GM18502 (cell line): ENCODE results near the gene CDC42EP4.

Source experiments
- ATAC-seq: cut with Tn5 transposase; IDR thresholded peaks from one replicate; pipeline ENCODE4 v1.9.1; 2021; ENCODE audit warnings: mild to moderate bottlenecking; ENCODE audit not compliant: unreplicated experiment, poor library complexity

The CDC42EP4 gene

GRCh38 chr17:73304438-73304837, 7.4 kb downstream of the CDC42EP4 start:
- ATAC-seq, result no peak

- ATAC-seq, result no peak
These were observed 9.6 kb downstream of the CDC42EP4 start for GRCh38 chr17:73302189-73302588.

GRCh38 chr17:73301369-73301768, 10.4 kb downstream of the CDC42EP4 start:
- no peak for ATAC-seq

- ATAC-seq, result no peak
These were observed 11.4 kb downstream of the CDC42EP4 start for GRCh38 chr17:73300392-73300791.

- peak; percentile 50 for ATAC-seq
These were observed 13.6 kb downstream of the CDC42EP4 start for GRCh38 chr17:73297934-73298861.

GRCh38 chr17:73293480-73293911, 18.3 kb downstream of the CDC42EP4 start:
- no peak for ATAC-seq

- ATAC-seq, result no peak
These were observed 18.8 kb downstream of the CDC42EP4 start for GRCh38 chr17:73293031-73293430.

GRCh38 chr17:73292031-73292531, 19.7 kb downstream of the CDC42EP4 start:
- ATAC-seq, result no peak

GRCh38 chr17:73291260-73291801, 20.5 kb downstream of the CDC42EP4 start:
- peak; percentile 89 for ATAC-seq

- ATAC-seq, result peak; percentile 65
These were observed 21.2 kb downstream of the CDC42EP4 start for GRCh38 chr17:73290399-73291259.

GRCh38 chr17:73289549-73290254, 22.1 kb downstream of the CDC42EP4 start:
- no peak for ATAC-seq

- ATAC-seq, result no peak
These were observed 23.1 kb downstream of the CDC42EP4 start for GRCh38 chr17:73288534-73289302.

GRCh38 chr17:73286863-73287296, 24.9 kb downstream of the CDC42EP4 start:
- no peak for ATAC-seq

- no peak for ATAC-seq
These were observed 25.6 kb downstream of the CDC42EP4 start for GRCh38 chr17:73285916-73286862.

- no peak for ATAC-seq
These were observed 26.2 kb downstream of the CDC42EP4 start for GRCh38 chr17:73285603-73285908.

- no peak for ATAC-seq
These were observed 26.7 kb downstream of the CDC42EP4 start for GRCh38 chr17:73284906-73285602.

GRCh38 chr17:73284354-73284753, 27.4 kb downstream of the CDC42EP4 start:
- ATAC-seq, result no peak

GRCh38 chr17:73283841-73284282, 27.9 kb downstream of the CDC42EP4 start:
- no peak for ATAC-seq
